IMR-90 (cell line): Measurements from ENCODE around the gene AATF. TPM values are rescaled to one million over a fixed set of nuclear protein-coding genes. Genes with fewer than 3 reads are reported as not detected.

Experiments used
- ATAC-seq: fragments of 200-7000 bp; cut with Tn5 transposase; 2 replicates; pipeline ENCODE4 v1.9.1; 2020; ENCODE audit warnings: low read depth, mild to moderate bottlenecking, moderate library complexity
- BruUV-seq: library from RNA; stranded (reverse); fragments of 400-500 nt; replicated peaks from 2 replicates; lab custom pipeline; 2021; lab: Mats Ljungman, UMichigan
- CTCF ChIA-PET: fragments of 300-600 bp; formaldehyde crosslinking; extraction: SDS; loops from one replicate; lab custom pipeline; 2021; ENCODE audit warnings: antibody characterized with exemption; lab: Yijun Ruan, JAX
- POLR2A ChIA-PET: fragments of 300-600 bp; sonication (Branson Sonifier 250); formaldehyde crosslinking; loops from one replicate; lab custom pipeline; 2022; ENCODE audit warnings: antibody characterized with exemption; ENCODE audit not compliant: unreplicated experiment; lab: Charles Lee
- DNase-seq: peaks from one replicate; pipeline ENCODE4 v3.0.0; 2013
- H2AFZ ChIP-seq: replicated peaks from 2 replicates; pipeline ENCODE3; 2013; ENCODE audit warnings: low read length, mild to moderate bottlenecking; ENCODE audit not compliant: poor library complexity
- H2AK5ac ChIP-seq: 2 replicates; pipeline ENCODE4 v1.6.1; 2013; ENCODE audit warnings: low read depth, low read length, inconsistent platforms
- H2AK9ac ChIP-seq: replicated peaks from 2 replicates; pipeline ENCODE3; 2013; ENCODE audit warnings: mild to moderate bottlenecking, low read depth, low read length, moderate library complexity; ENCODE audit not compliant: poor library complexity
- H2BK120ac ChIP-seq: 2 replicates; pipeline ENCODE4 v1.6.1; 2013; ENCODE audit warnings: low read depth, low read length, inconsistent platforms
- H2BK15ac ChIP-seq: 3 replicates; pipeline ENCODE4 v1.6.1; 2013; ENCODE audit warnings: low read depth, low read length, inconsistent platforms
- H2BK20ac ChIP-seq: 2 replicates; pipeline ENCODE4 v1.6.1; 2013; ENCODE audit warnings: low read depth, mild to moderate bottlenecking, inconsistent platforms, low read length, moderate library complexity
- H2BK5ac ChIP-seq: 2 replicates; pipeline ENCODE4 v1.6.1; 2013; ENCODE audit warnings: mild to moderate bottlenecking, low read depth, low read length, inconsistent platforms; ENCODE audit not compliant: poor library complexity, severe bottlenecking
- H3K14ac ChIP-seq: replicated peaks from 2 replicates; pipeline ENCODE4 v1.6.1; 2013; ENCODE audit warnings: low read depth, low read length, inconsistent platforms
- H3K18ac ChIP-seq: 2 replicates; pipeline ENCODE4 v1.6.1; 2013; ENCODE audit warnings: low read depth, low read length, control low read depth
- H3K23ac ChIP-seq: 2 replicates; pipeline ENCODE4 v1.6.1; 2013; ENCODE audit warnings: low read depth, low read length, inconsistent platforms
- H3K27ac ChIP-seq: 2 replicates; pipeline ENCODE4 v1.5.1; 2013; ENCODE audit warnings: mild to moderate bottlenecking, control low read depth, low read length; ENCODE audit not compliant: insufficient read depth
- H3K27me3 ChIP-seq: 2 replicates; pipeline ENCODE4 v1.6.1; 2013; ENCODE audit warnings: low read length; ENCODE audit not compliant: control insufficient read depth, insufficient read depth
- H3K36me3 ChIP-seq: 2 replicates; pipeline ENCODE4 v1.6.1; 2013; ENCODE audit warnings: low read length, mixed read lengths; ENCODE audit not compliant: control insufficient read depth, insufficient read depth
- H3K4ac ChIP-seq: 2 replicates; pipeline ENCODE4 v1.6.1; 2013; ENCODE audit warnings: low read depth, low read length, inconsistent platforms
- H3K4me1 ChIP-seq: 2 replicates; pipeline ENCODE4 v1.6.1; 2013; ENCODE audit warnings: low read length, mixed read lengths; ENCODE audit not compliant: control insufficient read depth, insufficient read depth
- H3K4me2 ChIP-seq: 2 replicates; pipeline ENCODE4 v1.6.1; 2013; ENCODE audit warnings: low read depth, mild to moderate bottlenecking, control low read depth, low read length, moderate library complexity
- H3K4me3 ChIP-seq: 2 replicates; pipeline ENCODE4 v1.5.1; 2013; ENCODE audit warnings: low read depth, mild to moderate bottlenecking, control low read depth, low read length, moderate library complexity; ENCODE audit not compliant: insufficient read depth
- H3K56ac ChIP-seq: 2 replicates; pipeline ENCODE4 v1.6.1; 2013; ENCODE audit warnings: low read length, inconsistent platforms; ENCODE audit not compliant: insufficient read depth; ENCODE audit errors: extremely low read depth
- H3K79me1 ChIP-seq, 2 experiments: 2 replicates each; pipeline ENCODE4 v1.6.1; 2013; ENCODE audit warnings: low read length in 2 of 2, inconsistent platforms in 1 of 2, low read depth in 1 of 2
- H3K9ac ChIP-seq: 2 replicates; pipeline ENCODE4 v1.6.1; 2013; ENCODE audit warnings: low read depth, low read length, control low read depth
- H3K9me1 ChIP-seq: 2 replicates; pipeline ENCODE4 v1.6.1; 2013; ENCODE audit warnings: low read length, inconsistent platforms; ENCODE audit not compliant: insufficient read depth
- H3K9me3 ChIP-seq: 2 replicates; pipeline ENCODE4 v1.6.1; 2013; ENCODE audit warnings: low read length; ENCODE audit not compliant: control insufficient read depth, insufficient read depth
- H4K20me1 ChIP-seq: 2 replicates; pipeline ENCODE4 v1.6.1; 2013; ENCODE audit warnings: low read length, inconsistent platforms; ENCODE audit not compliant: insufficient read depth
- H4K5ac ChIP-seq: 2 replicates; pipeline ENCODE4 v1.6.1; 2013; ENCODE audit warnings: mild to moderate bottlenecking, low read depth, low read length, control low read depth
- H4K8ac ChIP-seq, 2 experiments: 2 replicates each; pipeline ENCODE4 v1.6.1; 2013; ENCODE audit warnings: low read depth in 2 of 2, low read length in 2 of 2, control low read depth in 1 of 2, inconsistent platforms in 1 of 2
- H4K91ac ChIP-seq: 2 replicates; pipeline ENCODE4 v1.6.1; 2013; ENCODE audit warnings: low read depth, low read length, inconsistent platforms; ENCODE audit not compliant: insufficient read depth
- BHLHE40 ChIP-seq: fragments of 150-350 bp; IDR thresholded peaks from 2 replicates; pipeline ENCODE4 v1.6.1; 2016; ENCODE audit warnings: mild to moderate bottlenecking, low read depth, low read length
- FOS ChIP-seq: fragments of 150-350 bp; IDR thresholded peaks from 2 replicates; pipeline ENCODE4 v1.6.1; 2016; ENCODE audit warnings: low read depth, low read length
- MXI1 ChIP-seq: IDR thresholded peaks from 2 replicates; pipeline ENCODE4 v1.6.1; 2012; ENCODE audit warnings: low read depth, mild to moderate bottlenecking, low read length, moderate library complexity, borderline replicate concordance
- RAD21 ChIP-seq: IDR thresholded peaks from 2 replicates; pipeline ENCODE4 v1.6.1; 2012; ENCODE audit warnings: low read length, improper control_type of control experiment
- RCOR1 ChIP-seq: IDR thresholded peaks from 2 replicates; pipeline ENCODE4 v1.6.1; 2012; ENCODE audit warnings: mild to moderate bottlenecking, low read length, improper control_type of control experiment; ENCODE audit not compliant: insufficient replicate concordance
- SMC3 ChIP-seq: fragments of 150-350 bp; IDR thresholded peaks from 2 replicates; pipeline ENCODE4 v1.6.1; 2016; ENCODE audit warnings: low read depth, mild to moderate bottlenecking, antibody characterized with exemption, low read length, moderate library complexity
- USF2 ChIP-seq: fragments of 150-350 bp; IDR thresholded peaks from 2 replicates; pipeline ENCODE4 v1.6.1; 2017; ENCODE audit warnings: mild to moderate bottlenecking, antibody characterized with exemption, low read length, low read depth
- WGBS, 2 experiments: methylation state at CpG; one replicate each; pipeline versions ENCODE4 v1.1.5 to v1.1.7; 2013; ENCODE audit warnings: missing lambda C conversion rate in 2 of 2; ENCODE audit not compliant: insufficient read length in 1 of 2; ENCODE audit errors: extremely low coverage in 2 of 2; 5-methylcytosine and 5-hydroxymethylcytosine counted together
- dilution Hi-C: fragments of 300-500 bp; cut with HindIII; formaldehyde crosslinking; loops from one replicate; pipeline ENCODE4 v1.14.3; 2018; ENCODE audit warnings: low sequenced_read_pairs; ENCODE audit not compliant: unreplicated experiment
- in situ Hi-C: fragments of 300-500 bp; cut with MboI; formaldehyde crosslinking; loops from 3 replicates; pipeline ENCODE4 v1.14.3; 2019; ENCODE audit warnings: low sequenced_read_pairs, inconsistent platforms, mixed read lengths
- intact Hi-C: fragments of 100-400 bp; cut with micrococcal nuclease; formaldehyde crosslinking; loops from 2 replicates; pipeline ENCODE4 v1.10.0; 2022
- polyA plus RNA-seq, 3 experiments: library from polyadenylated mRNA; depleted of rRNA; stranded (reverse); fragments of >200 nt; gene quantifications; 2 replicates each; pipeline ENCODE4 v1.2.3, GENCODE V29; 2012; ENCODE audit warnings: low replicate concordance in 1 of 3
- total RNA-seq: library from RNA; depleted of rRNA; stranded (reverse); fragments of >200 nt; gene quantifications from 2 replicates; pipeline ENCODE4 v1.2.3, GENCODE V29; 2012

The AATF gene
- total and polyA plus RNA-seq, 2 of the 4 experiments (the other 2 are of a cell fraction) = 21.0 to 34.8 TPM

- TF ChIP-seq RCOR1 (no peak), RAD21 (no peak), BHLHE40 (no peak), FOS (no peak), MXI1 (no peak), USF2 (no peak), SMC3 (no peak)
- Histone ChIP-seq H4K8ac (no peak overlapping the region), H2BK20ac (no peak overlapping the region), H2AFZ (no peak overlapping the region), H3K9me1 (no peaks in the 10 kb centered on the region), H3K27me3 (no peaks in the 10 kb centered on the region), H3K9me3 (peaks cover 3% of the 10 kb centered on the region; the same call in 1 of the 2 replicates), H3K4me1 (no peaks in the 10 kb centered on the region; the same call in 1 of the 2 replicates), H3K9ac (no peak overlapping the region), H3K4ac (no peak overlapping the region), H3K18ac (no peak overlapping the region), H3K56ac (no peak overlapping the region), H2AK9ac (no peak overlapping the region), H3K4me3 (no peak overlapping the region), H4K5ac (no peak overlapping the region), H2BK5ac (no peak overlapping the region), H3K14ac (no peak overlapping the region), H4K91ac (no peak overlapping the region), H2BK15ac (no peak overlapping the region), H2BK120ac (no peak overlapping the region), H3K27ac (no peak overlapping the region), H3K36me3 (peaks cover 16% of the 10 kb centered on the region), H4K20me1 (no peaks in the 10 kb centered on the region), H3K4me2 (no peak overlapping the region), H2AK5ac (no peak overlapping the region), H3K79me1 (peaks cover 0 to 7% of the 10 kb centered on the region in 2 experiments; a peak in 1 of 4 replicates), H3K23ac (no peak overlapping the region)
- POLR2A ChIA-PET = no interaction called here
- dilution Hi-C loops (no loop called here), intact Hi-C loops (no loop called here), in situ Hi-C loops (no loop called here)
- no peak for ATAC-seq
- BruUV-seq = no TSS peak
- CTCF ChIA-PET = no interaction called here
- 83% methylated on average over 2 of the region's 2 CpGs; no CpG with 5 or more reads in 1 of the 2 experiments for WGBS, 2 experiments
- no peak for DNase-seq
Measured at GRCh38 chr17:36999471-36999870, 50.7 kb downstream of the AATF start.
